ENCODE data around the gene RSPH6A.

RSPH6A gene

GRCh38 chr19:45781214-45782161 lies 33.6 kb downstream of the RSPH6A start:
- Histone ChIP-seq H3K36me3 (ENCODE audit: insufficient read depth, low read length) (no peaks in the 10 kb centered on the region), H2AFZ (ENCODE audit: low read length) (no peak overlapping the region), H3K4me2 (ENCODE audit: low read depth, low read length, poor library complexity, severe bottlenecking) (no peak overlapping the region), H3K9me3 (ENCODE audit: insufficient read depth, low read depth, low read length) (no peaks in the 10 kb centered on the region), H3F3A (ENCODE audit: low read depth) (no peaks in the 10 kb centered on the region), H3K9me2 (replicated peaks; ENCODE audit: low read depth, low read length) (no peaks in the 10 kb centered on the region), H4K20me1 (ENCODE audit: insufficient read depth, low read length, poor library complexity, severe bottlenecking) (peaks cover 20% of the 10 kb centered on the region), H3K79me2 (ENCODE audit: insufficient read depth, low read length) (no peaks in the 10 kb centered on the region), H3K9ac (ENCODE audit: low read depth, low read length, poor library complexity, severe bottlenecking) (no peak overlapping the region), H3K4me1 (ENCODE audit: insufficient read depth, low read length, poor library complexity, severe bottlenecking) (no peaks in the 10 kb centered on the region), H3K4me3 (ENCODE audit: low read length, poor library complexity, severe bottlenecking) (no peak overlapping the region), H3K27me3 (ENCODE audit: insufficient read depth, low read length, poor library complexity, severe bottlenecking) (no peaks in the 10 kb centered on the region)
- no peak for TF ChIP-seq EZH2phosphoT487 (IDR thresholded peaks at IDR 0.05; ENCODE audit: borderline replicate concordance)
- TF ChIP-seq CTCF (conservative IDR thresholded peaks at IDR 0.05; ENCODE audit: low read length), result no peak

GRCh38 chr19:45780448-45781213 lies 34.5 kb downstream of the RSPH6A start:
- Histone ChIP-seq H4K20me1 (ENCODE audit: insufficient read depth, low read length, poor library complexity, severe bottlenecking) (peaks cover 16% of the 10 kb centered on the region), H3K9me3 (ENCODE audit: insufficient read depth, low read depth, low read length) (no peaks in the 10 kb centered on the region), H3K79me2 (ENCODE audit: insufficient read depth, low read length) (no peaks in the 10 kb centered on the region), H3K4me2 (ENCODE audit: low read depth, low read length, poor library complexity, severe bottlenecking) (no peak overlapping the region), H3K36me3 (ENCODE audit: insufficient read depth, low read length) (no peaks in the 10 kb centered on the region), H3K9ac (ENCODE audit: low read depth, low read length, poor library complexity, severe bottlenecking) (no peak overlapping the region), H3K4me1 (ENCODE audit: insufficient read depth, low read length, poor library complexity, severe bottlenecking) (no peaks in the 10 kb centered on the region), H3K4me3 (ENCODE audit: low read length, poor library complexity, severe bottlenecking) (no peak overlapping the region), H3K27me3 (ENCODE audit: insufficient read depth, low read length, poor library complexity, severe bottlenecking) (no peaks in the 10 kb centered on the region), H3K9me2 (replicated peaks; ENCODE audit: low read depth, low read length) (no peaks in the 10 kb centered on the region), H3F3A (ENCODE audit: low read depth) (no peaks in the 10 kb centered on the region), H2AFZ (ENCODE audit: low read length) (no peak overlapping the region)
- no peak for TF ChIP-seq CTCF (conservative IDR thresholded peaks at IDR 0.05; ENCODE audit: low read length)
- TF ChIP-seq EZH2phosphoT487 (IDR thresholded peaks at IDR 0.05; ENCODE audit: borderline replicate concordance), result no peak

- no peaks in the 10 kb centered on the region for H3K79me2 ChIP-seq (ENCODE audit: insufficient read depth, low read length)
- no peaks in the 10 kb centered on the region for H3K9me2 ChIP-seq (replicated peaks; ENCODE audit: low read depth, low read length)
- no peak overlapping the region for H3K9ac ChIP-seq (ENCODE audit: low read depth, low read length, poor library complexity, severe bottlenecking)
- H3K27me3 ChIP-seq (ENCODE audit: insufficient read depth, low read length, poor library complexity, severe bottlenecking), result no peaks in the 10 kb centered on the region
- no peaks in the 10 kb centered on the region for H3K4me1 ChIP-seq (ENCODE audit: insufficient read depth, low read length, poor library complexity, severe bottlenecking)
- H3F3A ChIP-seq (ENCODE audit: low read depth), result no peaks in the 10 kb centered on the region
- H2AFZ ChIP-seq (ENCODE audit: low read length), result no peak overlapping the region
- H3K4me2 ChIP-seq (ENCODE audit: low read depth, low read length, poor library complexity, severe bottlenecking), result no peak overlapping the region
- TF ChIP-seq EZH2phosphoT487 (IDR thresholded peaks at IDR 0.05; ENCODE audit: borderline replicate concordance), result no peak
- no peak for TF ChIP-seq CTCF (conservative IDR thresholded peaks at IDR 0.05; ENCODE audit: low read length)
- no peak overlapping the region for H3K4me3 ChIP-seq (ENCODE audit: low read length, poor library complexity, severe bottlenecking)
- H3K9me3 ChIP-seq (ENCODE audit: insufficient read depth, low read depth, low read length), result no peaks in the 10 kb centered on the region
- no peaks in the 10 kb centered on the region for H3K36me3 ChIP-seq (ENCODE audit: insufficient read depth, low read length)
- peaks cover 12% of the 10 kb centered on the region for H4K20me1 ChIP-seq (ENCODE audit: insufficient read depth, low read length, poor library complexity, severe bottlenecking)
Measured at GRCh38 chr19:45780146-45780447, 35.0 kb downstream of the RSPH6A start.

Measured in Loucy (cell line).